Astrocyte (in vitro differentiated cells and primary cell): Measurements from ENCODE around the gene MZT1. TPM values are rescaled to one million over a fixed set of nuclear protein-coding genes. Genes with fewer than 3 reads are reported as not detected.

ENCODE experiments used
- DNase-seq: peaks from one replicate; pipeline ENCODE4 v3.0.0-alpha.2; 2010; ENCODE audit warnings: low read depth
- FAIRE-seq: peaks from 2 replicates; lab custom pipeline; 2011; peaks lifted over from hg19 to GRCh38; lab: Jason Lieb, UNC
- H2AFZ ChIP-seq: 2 replicates; pipeline ENCODE4 v1.6.0; 2012; ENCODE audit warnings: low read depth, low read length, inconsistent platforms
- H3K27ac ChIP-seq: 2 replicates; pipeline ENCODE4 v1.5.1; 2011; ENCODE audit warnings: low read depth, low read length, inconsistent platforms
- H3K27me3 ChIP-seq: 2 replicates; pipeline ENCODE4 v1.6.0; 2011; ENCODE audit warnings: low read length, inconsistent platforms; ENCODE audit not compliant: insufficient read depth
- H3K36me3 ChIP-seq: 2 replicates; pipeline ENCODE4 v1.5.1; 2011; ENCODE audit warnings: low read length, inconsistent platforms; ENCODE audit not compliant: insufficient read depth
- H3K4me1 ChIP-seq: 2 replicates; pipeline ENCODE4 v1.5.1; 2011; ENCODE audit warnings: low read length, inconsistent platforms; ENCODE audit not compliant: insufficient read depth
- H3K4me2 ChIP-seq: 2 replicates; pipeline ENCODE4 v1.6.0; 2012; ENCODE audit warnings: low read length, inconsistent platforms
- H3K4me3 ChIP-seq: 2 replicates; pipeline ENCODE4 v1.5.1; 2011; ENCODE audit warnings: low read depth, mild to moderate bottlenecking, low read length, inconsistent platforms; ENCODE audit not compliant: insufficient read depth
- H3K79me2 ChIP-seq: 2 replicates; pipeline ENCODE4 v1.6.0; 2012; ENCODE audit warnings: mild to moderate bottlenecking, low read length, inconsistent platforms; ENCODE audit not compliant: insufficient read depth
- H3K9ac ChIP-seq: 2 replicates; pipeline ENCODE4 v1.6.0; 2012; ENCODE audit warnings: mild to moderate bottlenecking, low read length, inconsistent platforms
- H3K9me3 ChIP-seq: 2 replicates; pipeline ENCODE4 v1.5.1; 2012; ENCODE audit warnings: low read depth, mild to moderate bottlenecking, low read length, inconsistent platforms; ENCODE audit not compliant: insufficient read depth
- H4K20me1 ChIP-seq: 2 replicates; pipeline ENCODE4 v1.6.0; 2012; ENCODE audit warnings: low read length, inconsistent platforms; ENCODE audit not compliant: insufficient read depth
- H3K27ac Mint-ChIP-seq: one replicate; pipeline ENCODE4 v1.8.0; 2021; ENCODE audit warnings: mild to moderate bottlenecking, mixed read lengths; ENCODE audit not compliant: unreplicated experiment
- H3K27me3 Mint-ChIP-seq: one replicate; pipeline ENCODE4 v1.8.0; 2021; ENCODE audit warnings: low read depth, mixed read lengths; ENCODE audit not compliant: unreplicated experiment
- H3K36me3 Mint-ChIP-seq: one replicate; pipeline ENCODE4 v1.8.0; 2021; ENCODE audit warnings: low read depth, mixed read lengths; ENCODE audit not compliant: unreplicated experiment
- H3K4me1 Mint-ChIP-seq: one replicate; pipeline ENCODE4 v1.8.0; 2021; ENCODE audit warnings: low read depth, mixed read lengths; ENCODE audit not compliant: unreplicated experiment
- H3K4me3 Mint-ChIP-seq: one replicate; pipeline ENCODE4 v1.8.0; 2021; ENCODE audit warnings: mild to moderate bottlenecking, moderate library complexity, mixed read lengths; ENCODE audit not compliant: unreplicated experiment
- H3K9me3 Mint-ChIP-seq: one replicate; pipeline ENCODE4 v1.8.0; 2021; ENCODE audit warnings: mild to moderate bottlenecking, mixed read lengths; ENCODE audit not compliant: unreplicated experiment
- CTCF ChIP-seq: IDR thresholded peaks from 2 replicates; pipeline ENCODE4 v1.5.1; 2011; ENCODE audit warnings: low read depth, mild to moderate bottlenecking, inconsistent platforms, low read length, moderate library complexity; ENCODE audit not compliant: insufficient read depth
- EZH2 ChIP-seq: IDR thresholded peaks from 2 replicates; pipeline ENCODE4 v1.6.1; 2012; ENCODE audit warnings: mild to moderate bottlenecking, low read length, inconsistent platforms; ENCODE audit not compliant: insufficient read depth
- total RNA-seq: library from RNA; stranded (reverse); gene quantifications from 2 replicates; pipeline ENCODE4 v1.2.1, GENCODE V29; 2021

The MZT1 gene
- total RNA-seq, 1 donor from 2014 or later: 13.5 TPM

GRCh38 chr13:72740015-72740414 lies 12.6 kb upstream of the MZT1 start:
- no peak for FAIRE-seq
- no peak overlapping the region for H3K27ac Mint-ChIP-seq

GRCh38 chr13:72737033-72737432 lies 9.6 kb upstream of the MZT1 start:
- Histone ChIP-seq H3K4me1 (no peaks in the 10 kb centered on the region), H3K27me3 (no peaks in the 10 kb centered on the region), H3K9ac (no peak overlapping the region), H2AFZ (no peak overlapping the region), H4K20me1 (peaks cover 3% of the 10 kb centered on the region), H3K4me3 (no peak overlapping the region), H3K4me2 (no peak overlapping the region), H3K36me3 (peaks cover 24% of the 10 kb centered on the region), H3K9me3 (no peaks in the 10 kb centered on the region), H3K27ac (no peak overlapping the region), H3K79me2 (peaks cover 26% of the 10 kb centered on the region)
- H3K4me3 Mint-ChIP-seq: no peak overlapping the region
- peaks cover 9% of the 10 kb centered on the region for H3K36me3 Mint-ChIP-seq
- no peak for TF ChIP-seq CTCF
- H3K27me3 Mint-ChIP-seq: no peaks in the 10 kb centered on the region
- no peaks in the 10 kb centered on the region for H3K4me1 Mint-ChIP-seq
- no peaks in the 10 kb centered on the region for H3K9me3 Mint-ChIP-seq
- H3K27ac Mint-ChIP-seq: no peak overlapping the region
- FAIRE-seq (no peak), DNase-seq (no peak)

More at GRCh38 chr13:72740015-72740414, 12.6 kb upstream of the MZT1 start:
- Histone ChIP-seq H3K4me2 (no peak overlapping the region), H3K4me3 (no peak overlapping the region), H4K20me1 (no peaks in the 10 kb centered on the region), H3K36me3 (peaks cover 22% of the 10 kb centered on the region), H2AFZ (no peak overlapping the region), H3K9ac (no peak overlapping the region), H3K4me1 (no peaks in the 10 kb centered on the region), H3K27ac (no peak overlapping the region), H3K9me3 (no peaks in the 10 kb centered on the region), H3K27me3 (no peaks in the 10 kb centered on the region), H3K79me2 (peaks cover 18% of the 10 kb centered on the region)
- no peaks in the 10 kb centered on the region for H3K9me3 Mint-ChIP-seq
- no peak for DNase-seq
- no peak overlapping the region for H3K4me3 Mint-ChIP-seq
- peaks cover under 1% of the 10 kb centered on the region for H3K4me1 Mint-ChIP-seq
- peaks cover 9% of the 10 kb centered on the region for H3K36me3 Mint-ChIP-seq
- H3K27me3 Mint-ChIP-seq: no peaks in the 10 kb centered on the region
- TF ChIP-seq EZH2: no peak
- no peak for TF ChIP-seq CTCF

GRCh38 chr13:72728290-72728605 lies 819 bp upstream of the MZT1 start:
- H3K27me3 Mint-ChIP-seq: no peaks in the 10 kb centered on the region
- Histone ChIP-seq H3K4me2 (peak overlapping the region; percentile 94), H3K9me3 (no peaks in the 10 kb centered on the region), H3K36me3 (peaks cover 5% of the 10 kb centered on the region), H3K4me1 (peaks cover 3% of the 10 kb centered on the region), H3K4me3 (peak overlapping the region; percentile 88), H3K27ac (peak overlapping the region; percentile 65), H3K79me2 (peaks cover 80% of the 10 kb centered on the region), H4K20me1 (peaks cover 7% of the 10 kb centered on the region), H3K27me3 (no peaks in the 10 kb centered on the region), H2AFZ (peak overlapping the region; percentile 93), H3K9ac (peak overlapping the region; percentile 88)
- H3K36me3 Mint-ChIP-seq: no peaks in the 10 kb centered on the region
- peak overlapping the region; percentile 98 for H3K4me3 Mint-ChIP-seq
- H3K9me3 Mint-ChIP-seq: no peaks in the 10 kb centered on the region
- H3K27ac Mint-ChIP-seq: no peak overlapping the region
- no peak for DNase-seq
- FAIRE-seq: no peak
- peaks cover 9% of the 10 kb centered on the region for H3K4me1 Mint-ChIP-seq
- TF ChIP-seq EZH2 (no peak), CTCF (no peak)
